Panc1 (cell line): Measurements from ENCODE around the gene GPA33. TPM values are rescaled to one million over a fixed set of nuclear protein-coding genes. Genes with fewer than 3 reads are reported as not detected.

ENCODE experiments used
- ATAC-seq: fragments of 200-7000 bp; cut with Tn5 transposase; 2 replicates; pipeline ENCODE4 v1.9.1; 2020; ENCODE audit warnings: mild to moderate bottlenecking, moderate library complexity
- BruUV-seq: library from RNA; stranded (reverse); fragments of 400-500 nt; replicated peaks from 2 replicates; lab custom pipeline; 2021; lab: Mats Ljungman, UMichigan
- CTCF ChIA-PET: fragments of 300-600 bp; sonication (Branson Sonifier 250); formaldehyde crosslinking; loops from one replicate; lab custom pipeline; 2022; ENCODE audit warnings: antibody characterized with exemption; lab: Charles Lee
- POLR2A ChIA-PET: fragments of 300-600 bp; sonication (Branson Sonifier 250); formaldehyde crosslinking; loops from one replicate; lab custom pipeline; 2022; ENCODE audit warnings: antibody characterized with exemption; lab: Charles Lee
- DNase-seq: peaks from one replicate; pipeline ENCODE4 v3.0.0-alpha.2; 2010; ENCODE audit warnings: low read depth, low spot score
- H3K27ac ChIP-seq: 2 replicates; pipeline ENCODE4 v1.5.1; 2011; ENCODE audit warnings: mild to moderate bottlenecking, low read length, inconsistent platforms
- H3K27me3 ChIP-seq: fragments of 200-500 bp; sonication (Bioruptor generic); 2 replicates; pipeline ENCODE4 v1.6.0; 2014; ENCODE audit warnings: low read length, inconsistent platforms; ENCODE audit not compliant: control insufficient read depth, insufficient read depth
- H3K36me3 ChIP-seq: fragments of 200-500 bp; sonication (Bioruptor generic); 2 replicates; pipeline ENCODE4 v1.5.1; 2014; ENCODE audit warnings: inconsistent platforms, mild to moderate bottlenecking, low read length, moderate library complexity; ENCODE audit not compliant: control insufficient read depth, insufficient read depth
- H3K4me1 ChIP-seq: 2 replicates; pipeline ENCODE4 v1.5.1; 2011; ENCODE audit warnings: inconsistent platforms, mild to moderate bottlenecking, low read length, moderate library complexity; ENCODE audit not compliant: control insufficient read depth, insufficient read depth
- H3K4me3 ChIP-seq, 2 experiments: 2 replicates each; pipeline ENCODE4 v1.5.1; 2011 to 2012; ENCODE audit warnings: low read depth in 2 of 2, low read length in 2 of 2, mild to moderate bottlenecking in 2 of 2, inconsistent platforms in 1 of 2, moderate library complexity in 1 of 2
- H3K9me3 ChIP-seq: fragments of 200-500 bp; sonication (Bioruptor generic); 2 replicates; pipeline ENCODE4 v1.5.1; 2014; ENCODE audit warnings: low read depth, mild to moderate bottlenecking, inconsistent platforms, low read length, moderate library complexity; ENCODE audit not compliant: control insufficient read depth, insufficient read depth
- POLR2AphosphoS5 ChIP-seq: IDR thresholded peaks from 2 replicates; pipeline ENCODE4 v1.6.1; 2012; ENCODE audit warnings: mild to moderate bottlenecking, low read depth, low read length, moderate library complexity
- SIN3A ChIP-seq: IDR thresholded peaks from 2 replicates; pipeline ENCODE4 v1.6.1; 2012; ENCODE audit warnings: low read depth, mild to moderate bottlenecking, low read length, moderate library complexity, borderline replicate concordance; ENCODE audit not compliant: insufficient read depth
- TCF7L2 ChIP-seq: IDR thresholded peaks from 2 replicates; pipeline ENCODE4 v1.6.1; 2011; ENCODE audit warnings: mild to moderate bottlenecking, low read depth, low read length, inconsistent platforms
- in situ Hi-C: cut with HindIII; loops from 2 replicates; pipeline ENCODE4 v1.10.0; 2016; ENCODE audit warnings: low sequenced_read_pairs, low pct_unique_long_range_greater_than_20kb
- intact Hi-C: fragments of 100-400 bp; cut with micrococcal nuclease; formaldehyde crosslinking; loops from one replicate; pipeline ENCODE4 v1.10.0; 2022; ENCODE audit not compliant: unreplicated experiment
- total RNA-seq: library from RNA; stranded (reverse); gene quantifications from one replicate; pipeline ENCODE4 v1.2.1, GENCODE V29; 2021; ENCODE audit not compliant: unreplicated experiment
- TF ChIP-seq, protein P1 (sequence below): fragments of 450-650 bp; IDR thresholded peaks from 2 replicates; pipeline ENCODE4 v1.5.1; 2017; ENCODE audit warnings: mild to moderate bottlenecking
- TF ChIP-seq, protein P2 (sequence below), 2 experiments: IDR thresholded peaks; 2 replicates each; pipeline ENCODE4 v1.6.1; 2011 to 2012; ENCODE audit warnings: low read depth in 2 of 2, control low read depth in 1 of 2, low read length in 1 of 2, mild to moderate bottlenecking in 1 of 2, moderate library complexity in 1 of 2; ENCODE audit not compliant: insufficient read depth in 1 of 2

Gene GPA33
- total RNA-seq, 1 experiment from 2014 or later: 0.18 TPM

DNA sequence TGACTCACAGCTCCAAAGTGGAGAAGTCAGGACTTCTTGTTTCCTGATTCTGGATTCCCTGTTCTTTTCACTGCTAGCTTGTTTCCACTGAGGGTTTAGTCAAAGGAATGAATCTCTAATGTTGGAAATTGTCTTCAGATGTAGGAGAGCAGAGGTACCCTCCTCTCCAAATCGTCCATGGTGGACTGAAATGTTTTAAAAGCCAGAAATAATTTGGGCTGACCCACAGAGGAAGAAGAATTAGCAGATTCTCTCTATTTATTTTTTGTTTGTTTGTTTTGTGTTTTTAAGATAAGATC is 30.4 kb downstream of the GPA33 start:
- in situ Hi-C loops: no loop called here
- intact Hi-C loops: loop anchor here (1.0 kb wide), 1 partner anchor 149 kb away; no protein-coding TSS in a partner anchor
- CTCF ChIA-PET: interaction anchor here (0.6 to 3.2 kb wide), 10 partner anchors 9 to 410 kb away, joined by 3 to 61 read pairs (median 5); partner anchors contain the start of genes POGK and TADA1
- POLR2A ChIA-PET: no interaction called here
- H3K4me1 ChIP-seq: no peaks in the 10 kb centered on the region
- DNase-seq (no peak), ATAC-seq (no peak)
- TF ChIP-seq SIN3A: no peak
- TF ChIP-seq POLR2AphosphoS5: no peak
- TF ChIP-seq TCF7L2: no peak
- TF ChIP-seq, protein P1, sequence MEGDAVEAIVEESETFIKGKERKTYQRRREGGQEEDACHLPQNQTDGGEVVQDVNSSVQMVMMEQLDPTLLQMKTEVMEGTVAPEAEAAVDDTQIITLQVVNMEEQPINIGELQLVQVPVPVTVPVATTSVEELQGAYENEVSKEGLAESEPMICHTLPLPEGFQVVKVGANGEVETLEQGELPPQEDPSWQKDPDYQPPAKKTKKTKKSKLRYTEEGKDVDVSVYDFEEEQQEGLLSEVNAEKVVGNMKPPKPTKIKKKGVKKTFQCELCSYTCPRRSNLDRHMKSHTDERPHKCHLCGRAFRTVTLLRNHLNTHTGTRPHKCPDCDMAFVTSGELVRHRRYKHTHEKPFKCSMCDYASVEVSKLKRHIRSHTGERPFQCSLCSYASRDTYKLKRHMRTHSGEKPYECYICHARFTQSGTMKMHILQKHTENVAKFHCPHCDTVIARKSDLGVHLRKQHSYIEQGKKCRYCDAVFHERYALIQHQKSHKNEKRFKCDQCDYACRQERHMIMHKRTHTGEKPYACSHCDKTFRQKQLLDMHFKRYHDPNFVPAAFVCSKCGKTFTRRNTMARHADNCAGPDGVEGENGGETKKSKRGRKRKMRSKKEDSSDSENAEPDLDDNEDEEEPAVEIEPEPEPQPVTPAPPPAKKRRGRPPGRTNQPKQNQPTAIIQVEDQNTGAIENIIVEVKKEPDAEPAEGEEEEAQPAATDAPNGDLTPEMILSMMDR: no peak
- TF ChIP-seq, protein P2, sequence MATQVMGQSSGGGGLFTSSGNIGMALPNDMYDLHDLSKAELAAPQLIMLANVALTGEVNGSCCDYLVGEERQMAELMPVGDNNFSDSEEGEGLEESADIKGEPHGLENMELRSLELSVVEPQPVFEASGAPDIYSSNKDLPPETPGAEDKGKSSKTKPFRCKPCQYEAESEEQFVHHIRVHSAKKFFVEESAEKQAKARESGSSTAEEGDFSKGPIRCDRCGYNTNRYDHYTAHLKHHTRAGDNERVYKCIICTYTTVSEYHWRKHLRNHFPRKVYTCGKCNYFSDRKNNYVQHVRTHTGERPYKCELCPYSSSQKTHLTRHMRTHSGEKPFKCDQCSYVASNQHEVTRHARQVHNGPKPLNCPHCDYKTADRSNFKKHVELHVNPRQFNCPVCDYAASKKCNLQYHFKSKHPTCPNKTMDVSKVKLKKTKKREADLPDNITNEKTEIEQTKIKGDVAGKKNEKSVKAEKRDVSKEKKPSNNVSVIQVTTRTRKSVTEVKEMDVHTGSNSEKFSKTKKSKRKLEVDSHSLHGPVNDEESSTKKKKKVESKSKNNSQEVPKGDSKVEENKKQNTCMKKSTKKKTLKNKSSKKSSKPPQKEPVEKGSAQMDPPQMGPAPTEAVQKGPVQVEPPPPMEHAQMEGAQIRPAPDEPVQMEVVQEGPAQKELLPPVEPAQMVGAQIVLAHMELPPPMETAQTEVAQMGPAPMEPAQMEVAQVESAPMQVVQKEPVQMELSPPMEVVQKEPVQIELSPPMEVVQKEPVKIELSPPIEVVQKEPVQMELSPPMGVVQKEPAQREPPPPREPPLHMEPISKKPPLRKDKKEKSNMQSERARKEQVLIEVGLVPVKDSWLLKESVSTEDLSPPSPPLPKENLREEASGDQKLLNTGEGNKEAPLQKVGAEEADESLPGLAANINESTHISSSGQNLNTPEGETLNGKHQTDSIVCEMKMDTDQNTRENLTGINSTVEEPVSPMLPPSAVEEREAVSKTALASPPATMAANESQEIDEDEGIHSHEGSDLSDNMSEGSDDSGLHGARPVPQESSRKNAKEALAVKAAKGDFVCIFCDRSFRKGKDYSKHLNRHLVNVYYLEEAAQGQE (IDR thresholded peaks at IDR 0.05; ENCODE audit: insufficient read depth in 1 of 2, low read depth in 2 of 2, low read length in 1 of 2): no peak
- no peaks in the 10 kb centered on the region for H3K36me3 ChIP-seq
- H3K27me3 ChIP-seq: no peaks in the 10 kb centered on the region
- H3K9me3 ChIP-seq: no peaks in the 10 kb centered on the region
- H3K4me3 ChIP-seq: no peak overlapping the region
- H3K27ac ChIP-seq: no peak overlapping the region
- BruUV-seq: no TSS peak

DNA sequence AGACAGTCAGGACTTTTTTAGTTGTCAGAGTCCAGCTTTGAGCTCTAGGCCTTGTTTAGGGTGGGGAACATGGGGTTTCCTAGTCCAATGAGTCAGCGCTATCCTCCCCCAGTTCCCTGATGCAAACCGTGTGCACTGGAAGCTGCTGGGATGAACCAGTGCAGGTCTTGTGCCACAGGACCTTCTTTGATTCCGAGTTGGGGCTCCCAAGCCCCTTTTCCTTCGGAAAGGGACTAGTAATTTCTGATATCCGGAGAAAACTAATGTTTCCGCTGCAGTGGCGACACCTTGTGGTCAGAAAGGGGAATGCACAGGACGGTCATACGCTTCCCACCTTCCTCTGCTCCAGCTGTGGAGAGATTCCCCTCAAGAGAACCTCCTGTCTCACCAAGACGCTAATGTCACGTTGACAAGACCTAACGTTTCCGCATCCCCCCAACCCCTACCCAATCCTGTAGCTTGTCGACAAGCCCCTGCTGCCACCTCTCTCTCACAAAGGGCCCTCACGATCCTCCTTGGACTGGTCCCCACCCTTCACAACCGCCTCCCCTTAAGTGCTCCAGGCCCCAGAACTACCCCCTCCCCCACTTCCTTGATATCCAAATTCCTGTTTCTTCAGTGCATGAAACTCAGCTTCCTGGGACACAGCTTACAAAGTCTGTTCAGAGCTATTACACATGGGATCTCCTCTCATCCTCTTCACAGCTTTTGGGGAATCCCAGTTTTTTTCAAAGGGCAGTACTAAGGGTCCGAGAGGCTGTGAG is 30.9 kb downstream of the GPA33 start:
- peak overlapping the region; percentile 40; the same call in 1 of the 2 replicates for H3K27ac ChIP-seq
- CTCF ChIA-PET: interaction anchor here (0.5 to 3.2 kb wide), 12 partner anchors 9 to 410 kb away, joined by 3 to 61 read pairs (median 5); partner anchors contain the start of genes POGK and TADA1
- ATAC-seq (peak; percentile 64), DNase-seq (no peak)
- no peak for TF ChIP-seq TCF7L2
- TF ChIP-seq, protein P1: peak; percentile 95
- no peaks in the 10 kb centered on the region for H3K4me1 ChIP-seq
- H3K4me3 ChIP-seq: 0 out of 4 replicates have a peak overlapping the region, but pooled peaks of 1 of the 2 experiments have one; percentile 16
- no peaks in the 10 kb centered on the region for H3K36me3 ChIP-seq
- in situ Hi-C loops: no loop called here
- POLR2A ChIA-PET: no interaction called here
- no peaks in the 10 kb centered on the region for H3K27me3 ChIP-seq
- H3K9me3 ChIP-seq: no peaks in the 10 kb centered on the region
- BruUV-seq: no TSS peak
- intact Hi-C loops: loop anchor here (1.0 kb wide), 1 partner anchor 149 kb away; no protein-coding TSS in a partner anchor
